Smooth muscle cell of the brain vasculature (primary cell): ENCODE measurements around the gene MLXIP.

Experiments
- DNase-seq: peaks from one replicate; pipeline ENCODE4 v3.0.0-alpha.2; 2012; ENCODE audit warnings: low read depth, low spot score

MLXIP gene

GRCh38 chr12:122079033-122079531, 526 bp downstream of the MLXIP start:
- DNase-seq: no peak

DNA sequence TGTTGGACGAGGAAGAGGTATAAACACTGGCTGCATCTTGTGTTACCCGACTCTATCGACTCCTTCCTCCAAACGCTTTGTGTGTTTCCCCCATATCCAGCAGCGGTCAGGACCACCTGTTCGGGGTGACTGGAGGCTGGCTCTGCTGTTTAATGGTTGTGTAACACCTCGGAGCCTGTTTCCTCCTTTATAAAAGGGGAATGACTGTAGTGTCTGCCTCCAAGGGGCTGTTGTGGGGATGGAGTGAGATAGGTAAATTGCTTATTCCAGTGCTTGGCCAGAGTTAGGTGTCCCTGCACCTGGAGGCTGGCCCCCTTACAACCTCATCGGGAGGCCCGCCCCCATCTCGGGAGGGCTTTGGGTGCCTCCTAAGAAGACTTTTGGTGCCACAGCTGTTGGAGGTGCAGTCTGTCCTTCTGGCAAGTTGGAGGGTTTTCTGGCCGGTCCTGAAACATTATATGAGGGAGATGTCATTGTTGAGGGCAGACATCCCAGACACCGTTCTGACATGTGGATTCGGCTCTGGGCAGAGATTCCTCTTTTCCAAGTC, 1.1 kb downstream of the MLXIP start:
- DNase-seq: no peak

DNA sequence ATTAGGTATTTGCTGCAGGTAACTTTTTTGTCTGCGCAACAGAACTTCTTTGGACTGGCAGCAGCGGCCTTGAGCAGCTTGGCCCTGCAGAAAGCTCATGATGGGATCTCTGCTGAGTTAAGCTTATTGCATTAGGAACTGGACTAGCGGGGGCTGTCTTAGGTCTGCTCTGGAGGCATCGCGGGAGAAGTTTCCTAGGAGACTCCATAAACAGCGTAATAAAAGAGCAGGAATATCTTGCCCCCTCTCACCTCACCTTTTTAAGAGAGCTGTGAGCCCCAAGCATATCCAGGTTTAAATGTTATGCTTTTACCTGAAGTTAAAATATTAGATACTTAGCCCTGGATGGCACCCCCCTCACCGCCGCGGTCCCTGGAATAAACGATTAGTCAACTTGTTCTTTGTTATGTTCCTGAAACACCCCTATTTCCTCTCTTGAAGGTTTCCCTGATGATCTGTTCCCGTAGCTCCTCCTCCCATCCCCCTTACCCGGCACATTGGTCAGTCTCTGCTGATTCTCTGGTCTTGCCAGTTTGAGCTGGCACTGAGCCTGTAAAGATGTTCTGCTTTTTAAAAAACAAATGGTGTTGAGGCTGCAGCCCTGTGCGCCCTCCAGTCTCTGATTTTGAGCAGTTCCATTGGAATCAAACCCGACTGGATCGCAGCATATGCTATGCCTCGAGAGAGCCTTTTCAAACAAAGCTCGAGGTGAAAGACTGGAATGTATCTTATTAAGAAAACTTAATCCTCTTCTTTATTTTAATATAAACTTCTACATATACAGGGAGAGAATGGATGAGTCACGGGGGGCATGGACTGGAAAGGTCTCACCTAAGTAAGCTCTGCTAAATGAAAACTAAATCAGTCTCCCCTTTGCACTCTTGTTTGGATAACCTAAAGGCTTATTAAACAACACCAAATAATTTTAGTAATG, 1.9 kb downstream of the MLXIP start:
- DNase-seq: no peak

DNA sequence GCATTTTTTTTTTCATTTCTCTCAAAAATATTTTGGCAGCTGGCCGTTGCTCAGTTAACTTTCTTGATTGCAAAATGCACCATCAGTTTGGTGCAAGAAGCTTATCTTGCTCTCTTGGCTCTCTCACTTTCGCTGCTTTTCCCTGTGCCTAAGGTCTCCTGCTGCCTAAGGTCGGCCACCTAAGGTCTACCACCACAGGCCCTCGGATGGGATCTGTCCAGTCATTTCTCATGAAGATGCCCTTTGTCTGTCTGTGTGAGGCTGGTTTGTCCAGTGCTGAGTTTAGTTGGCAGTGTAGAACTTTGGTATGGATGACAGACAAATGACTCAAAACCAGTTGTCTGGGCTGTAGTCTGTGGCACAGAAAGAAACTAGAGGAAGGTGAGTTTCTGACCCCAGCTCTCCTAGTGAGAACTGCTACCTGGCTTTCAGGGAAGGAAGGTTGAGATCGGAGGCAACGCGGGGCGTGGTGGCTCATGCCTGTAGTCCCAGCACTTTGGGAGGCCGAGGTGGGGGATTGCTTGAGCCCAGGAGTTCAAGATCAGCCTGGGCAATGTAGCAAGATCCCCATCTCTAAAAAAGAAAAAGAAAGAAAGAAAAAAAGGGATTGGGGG, 2.6 kb downstream of the MLXIP start:
- DNase-seq: no peak

GRCh38 chr12:122081697-122082221, 3.2 kb downstream of the MLXIP start:
- DNase-seq: no peak

DNA sequence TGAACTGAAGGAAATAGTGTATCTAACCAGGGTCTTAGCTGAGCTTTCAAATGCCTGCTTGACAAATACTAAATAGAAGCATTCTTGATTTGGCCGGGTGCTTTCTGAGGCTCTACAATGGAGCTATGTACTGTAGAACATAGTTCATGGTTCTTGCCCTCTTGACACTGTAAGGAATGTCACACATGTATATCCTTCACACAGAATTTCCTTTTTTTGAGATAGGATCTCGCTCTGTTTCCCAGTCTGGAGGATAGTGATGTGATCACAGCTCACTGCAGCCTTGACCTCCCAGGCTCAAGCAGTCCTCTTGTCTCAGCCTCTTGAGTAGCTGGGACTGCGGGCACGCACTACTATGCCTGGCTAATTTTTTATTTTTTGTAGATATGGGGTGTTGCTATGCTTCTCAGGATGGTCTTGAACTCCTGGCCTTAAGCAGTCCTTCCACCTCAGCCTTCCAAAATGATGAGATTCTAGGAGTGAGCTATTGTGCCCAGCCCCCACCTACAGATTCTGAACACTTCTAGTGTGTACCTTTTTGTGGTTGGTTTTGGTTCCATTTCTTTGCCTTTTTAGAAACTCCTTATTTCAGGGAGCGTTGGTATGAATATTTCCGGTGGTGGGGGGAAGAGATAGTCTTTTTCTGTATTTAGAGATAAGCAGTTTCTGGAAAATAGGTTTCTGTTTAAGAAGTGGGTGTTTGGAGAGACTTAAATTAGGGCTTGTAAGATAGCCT, 4.2 kb downstream of the MLXIP start:
- no peak for DNase-seq

GRCh38 chr12:122084857-122085405, 6.4 kb downstream of the MLXIP start:
- no peak for DNase-seq

GRCh38 chr12:122085591-122085990, 7.0 kb downstream of the MLXIP start:
- DNase-seq: no peak

GRCh38 chr12:122086116-122086515, 7.6 kb downstream of the MLXIP start:
- no peak for DNase-seq

GRCh38 chr12:122086641-122087285, 8.2 kb downstream of the MLXIP start:
- DNase-seq: no peak

- DNase-seq: no peak
Observed at GRCh38 chr12:122087431-122088178, 9.0 kb downstream of the MLXIP start.

GRCh38 chr12:122088179-122088810, 9.7 kb downstream of the MLXIP start:
- DNase-seq: no peak

DNA sequence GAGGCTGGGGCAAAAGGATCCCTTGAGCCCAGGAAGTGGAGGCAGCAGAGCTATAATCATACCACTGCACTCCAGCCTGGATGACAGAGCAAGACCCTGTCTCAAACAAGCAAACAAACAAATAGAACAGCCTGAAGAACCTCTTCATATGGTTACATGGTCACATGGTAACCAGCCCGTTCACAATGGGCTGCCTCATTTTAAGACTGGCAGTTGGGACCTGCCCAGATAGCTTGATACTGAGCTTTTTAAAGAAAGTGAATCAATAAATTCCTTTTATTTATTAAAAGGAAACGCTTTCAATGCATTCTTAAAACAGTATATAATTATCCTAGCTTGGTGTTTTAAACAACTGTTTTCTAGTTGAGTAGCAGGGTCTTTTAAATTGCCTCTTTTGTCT, 10.5 kb downstream of the MLXIP start:
- no peak for DNase-seq

GRCh38 chr12:122090759-122091515, 12.4 kb downstream of the MLXIP start:
- DNase-seq: no peak

DNA sequence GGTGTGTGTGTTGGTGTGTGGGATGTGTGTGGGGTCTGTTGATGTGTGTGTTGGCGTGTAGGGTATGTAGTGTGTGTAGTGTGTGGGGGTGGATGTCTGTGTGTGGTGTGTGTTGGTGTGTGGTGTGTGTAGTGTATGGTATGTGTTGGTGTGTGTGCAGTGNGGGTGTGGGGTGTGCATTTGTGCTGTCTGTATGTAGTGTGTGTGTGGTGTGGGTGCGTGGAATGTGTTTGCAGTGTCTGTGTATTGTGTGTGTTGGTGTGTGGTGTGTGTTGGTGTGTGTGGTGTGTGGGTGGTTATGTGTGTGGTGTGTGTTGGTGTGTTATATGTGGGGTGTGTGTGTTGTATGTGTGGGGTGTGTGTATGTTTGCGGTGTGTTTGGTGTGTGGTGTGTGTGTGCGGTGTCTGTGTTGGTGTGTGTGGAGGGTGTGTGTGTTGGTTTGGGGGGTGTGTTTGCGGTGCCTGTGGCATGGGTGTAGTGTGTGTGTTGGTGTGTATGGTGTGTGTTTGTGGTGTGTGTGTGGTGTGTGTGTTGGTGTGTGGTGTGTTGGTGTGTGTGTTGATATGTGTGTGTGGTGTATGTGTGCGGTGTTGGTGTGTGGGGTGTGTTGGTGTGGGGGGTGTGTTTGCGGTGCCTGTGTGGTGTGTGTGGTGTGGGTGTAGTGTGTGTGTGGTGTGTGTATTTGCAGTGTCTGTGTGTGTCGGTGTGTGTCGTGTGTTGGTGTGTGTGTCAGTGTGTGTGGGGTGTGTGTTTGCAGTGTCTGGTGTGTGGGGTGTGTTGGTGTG, 14.7 kb downstream of the MLXIP start:
- no peak for DNase-seq

DNA sequence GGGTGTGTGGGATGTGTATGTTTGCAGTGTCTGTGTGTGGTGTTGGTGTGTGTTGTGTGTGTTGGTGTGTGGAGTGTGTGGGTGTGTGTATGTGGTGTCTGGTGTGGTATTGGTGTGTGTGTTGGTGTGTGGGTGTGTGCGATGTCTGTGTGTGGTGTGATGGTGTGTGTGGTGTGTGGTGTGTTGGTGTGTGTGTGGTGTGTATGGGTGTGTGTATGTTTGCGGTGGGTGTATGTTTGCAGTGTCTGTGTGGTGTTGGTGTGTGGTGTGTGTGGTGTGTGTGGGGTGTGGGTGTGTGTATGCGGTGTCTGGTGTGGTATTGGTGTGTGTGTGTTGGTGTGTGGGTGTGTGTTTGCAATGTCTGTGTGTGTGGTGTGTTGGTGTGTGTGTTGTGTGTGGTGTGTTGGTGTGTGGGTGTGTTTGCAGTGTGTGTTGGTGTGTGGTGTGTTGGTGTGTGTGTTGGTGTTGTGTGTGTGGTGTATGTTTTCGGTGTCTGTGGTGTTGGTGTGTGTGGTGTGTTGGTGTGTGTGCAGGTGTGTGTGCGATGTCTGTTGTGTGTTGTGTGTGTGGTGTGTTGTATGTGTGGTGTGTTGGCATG, 15.7 kb downstream of the MLXIP start:
- no peak for DNase-seq

DNA sequence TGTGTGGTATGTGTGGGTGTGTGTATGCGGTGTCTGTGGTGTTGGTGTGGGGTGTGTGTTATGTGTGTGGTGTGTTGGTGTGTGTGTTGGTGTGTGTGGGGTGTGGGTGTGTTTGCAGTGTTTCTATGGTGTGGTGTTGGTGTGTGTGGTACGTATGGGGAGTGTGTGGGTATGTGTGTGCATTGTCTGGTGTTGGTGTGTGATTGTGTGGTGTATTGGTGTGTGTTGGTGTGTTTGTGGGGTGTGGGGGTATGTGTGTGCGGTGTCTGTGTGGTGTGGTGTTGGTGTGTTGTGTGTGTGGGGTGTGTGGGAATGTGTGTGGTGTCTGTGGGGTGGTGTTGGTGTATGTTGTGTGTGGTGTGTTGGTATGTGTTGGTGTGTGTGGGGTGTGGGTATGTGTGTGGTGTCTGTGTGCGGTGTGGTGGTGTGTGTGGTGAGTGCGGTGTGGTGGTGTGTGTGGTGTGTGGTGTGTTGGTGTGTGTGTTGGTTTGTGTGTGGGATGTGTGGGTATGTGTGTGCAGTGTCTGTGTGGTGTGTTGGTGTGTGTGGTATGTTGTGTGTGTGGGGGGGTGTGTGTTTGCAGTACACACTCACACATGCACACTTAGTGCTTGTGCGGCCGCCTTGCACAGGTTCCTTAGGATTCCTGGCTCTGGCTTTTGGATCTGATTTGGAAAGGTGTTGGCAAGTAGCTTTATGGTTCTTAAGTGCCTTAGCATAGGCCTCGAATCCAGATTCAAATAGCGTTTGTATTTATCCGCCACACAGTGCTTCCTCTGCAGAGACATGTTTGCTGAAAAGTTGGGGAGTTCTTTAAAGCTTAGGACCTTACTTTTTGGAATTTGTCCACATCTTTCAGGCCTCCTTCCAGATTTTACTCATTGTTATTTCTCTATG, 16.4 kb downstream of the MLXIP start:
- no peak for DNase-seq
